ENCODE data around the gene DENND4C.
"Not testable (repeated sequence)": the region's sequence is repeated elsewhere in the genome, so short reads cannot be mapped to it uniquely, and the experiment has no call there.

Gene DENND4C

DNA sequence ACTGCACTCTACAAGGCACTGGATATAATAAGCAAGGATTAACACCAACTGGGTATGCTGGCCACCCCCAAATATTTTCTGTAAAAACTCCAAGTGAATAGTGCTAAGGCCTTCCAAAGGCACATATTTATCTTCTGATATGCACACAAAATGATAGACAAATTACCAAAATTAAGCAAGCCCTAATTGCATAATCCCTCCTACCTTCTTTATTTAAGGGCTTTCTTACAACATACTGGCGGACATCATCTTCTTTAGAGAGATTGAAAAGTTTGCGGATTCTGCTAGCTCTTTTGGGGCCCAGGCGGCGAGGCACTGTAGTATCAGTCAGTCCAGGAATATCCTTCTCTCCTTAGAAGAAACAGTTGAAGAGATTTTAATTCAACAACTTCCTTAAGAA lies 147.7 kb downstream of the DENND4C start:
- no peak for DNase-seq

DNA sequence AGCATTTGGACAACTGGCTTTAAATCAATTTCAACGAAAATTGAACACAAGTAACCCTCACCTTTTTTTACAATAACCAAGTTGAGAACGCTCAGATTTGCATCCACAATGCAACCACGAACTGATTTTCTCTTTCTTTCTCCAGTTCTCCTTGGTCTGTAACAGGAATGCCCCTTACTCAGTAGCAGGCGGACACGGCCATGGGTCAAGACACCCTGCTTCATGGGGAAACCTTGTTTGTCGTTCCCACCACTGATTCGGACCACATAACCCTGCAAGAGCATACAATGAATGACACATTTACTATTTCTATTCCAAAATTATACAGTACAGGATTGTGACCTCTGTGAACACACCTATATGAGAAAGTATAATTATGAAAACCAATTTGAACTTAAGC lies 148.2 kb downstream of the DENND4C start:
- DNase-seq: no peak

DNA sequence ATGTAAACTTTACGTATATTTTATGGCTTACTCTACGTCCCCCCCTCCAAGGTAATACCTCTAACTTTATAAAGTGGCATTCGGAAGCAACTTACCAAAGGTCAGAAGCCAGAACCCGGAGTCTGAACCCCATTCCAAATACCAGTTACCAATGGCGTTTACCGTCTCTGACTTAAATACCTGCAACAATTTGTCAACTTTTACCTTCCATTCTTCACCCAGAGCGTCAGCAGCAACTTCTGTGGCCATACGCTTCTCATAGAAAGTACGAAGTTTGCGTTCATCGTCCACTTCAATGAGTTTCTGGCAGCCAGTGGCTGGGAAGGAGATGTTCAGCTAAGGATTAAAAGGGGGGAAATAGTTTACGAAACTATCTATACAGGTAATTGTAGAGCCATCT lies 148.8 kb downstream of the DENND4C start:
- DNase-seq: no peak

- no peak for DNase-seq
Measured at GRCh38 chr9:19379697-19380046, 149.2 kb downstream of the DENND4C start.

GRCh38 chr9:19380826-19381075 lies 150.3 kb downstream of the DENND4C start:
- no peak for DNase-seq

GRCh38 chr9:19381656-19382055 lies 151.2 kb downstream of the DENND4C start:
- DNase-seq: no peak

DNA sequence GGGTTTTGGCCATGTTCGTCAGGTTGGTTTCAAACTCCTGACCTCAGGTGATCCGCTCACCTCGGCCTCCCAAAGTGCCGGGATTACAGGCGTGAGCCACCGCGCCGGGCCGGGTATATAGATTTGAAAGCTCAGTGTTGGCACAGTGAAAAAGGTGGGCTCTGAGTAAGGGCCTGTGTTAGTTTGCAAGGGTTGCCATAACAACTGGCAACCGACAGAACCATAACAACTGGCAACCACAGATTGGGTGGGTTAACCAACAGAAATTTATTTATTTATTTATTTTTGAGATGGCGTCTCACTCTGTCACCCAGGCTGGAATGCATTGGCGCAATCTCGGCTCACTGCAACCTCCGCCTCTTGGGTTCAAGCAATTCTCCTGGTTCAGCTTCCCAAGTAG lies 154.7 kb downstream of the DENND4C start:
- not testable (repeated sequence) for DNase-seq

DNA sequence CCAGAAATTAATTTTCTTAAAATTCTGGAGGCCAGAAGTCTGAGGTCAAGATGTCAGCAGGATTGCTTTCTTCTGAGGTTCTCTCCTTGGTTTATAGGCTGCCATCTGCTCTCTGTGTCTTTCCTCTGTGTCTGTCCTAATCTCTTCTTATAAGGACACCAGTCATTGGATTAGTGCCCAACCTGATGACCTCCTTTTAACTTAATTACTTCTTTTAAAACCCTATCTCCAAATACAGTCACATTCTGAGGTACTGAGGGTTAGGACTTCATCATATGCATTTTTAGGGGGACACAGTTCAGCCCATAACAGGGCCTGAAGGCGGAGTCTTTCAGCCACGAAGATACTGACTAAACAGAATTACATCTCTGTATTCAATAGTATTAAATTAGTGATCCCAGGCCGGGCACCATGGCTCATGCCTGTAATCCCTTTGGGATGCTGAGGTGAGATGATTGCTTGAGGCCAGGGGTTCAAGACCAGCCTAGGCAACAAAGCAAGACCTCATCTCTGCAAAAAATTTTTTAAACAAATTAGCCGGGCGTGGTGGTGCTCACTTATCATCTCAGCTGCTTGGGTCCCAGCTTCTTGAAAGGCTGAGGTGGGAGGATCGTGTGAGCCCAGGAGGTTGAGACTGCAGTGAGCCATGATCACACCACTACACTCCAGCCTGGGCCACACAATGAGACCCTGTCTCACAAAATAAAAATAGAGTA lies 155.5 kb downstream of the DENND4C start:
- no peak for DNase-seq

- no peak for DNase-seq
Measured at GRCh38 chr9:19386502-19387044, 156.1 kb downstream of the DENND4C start.

DNA sequence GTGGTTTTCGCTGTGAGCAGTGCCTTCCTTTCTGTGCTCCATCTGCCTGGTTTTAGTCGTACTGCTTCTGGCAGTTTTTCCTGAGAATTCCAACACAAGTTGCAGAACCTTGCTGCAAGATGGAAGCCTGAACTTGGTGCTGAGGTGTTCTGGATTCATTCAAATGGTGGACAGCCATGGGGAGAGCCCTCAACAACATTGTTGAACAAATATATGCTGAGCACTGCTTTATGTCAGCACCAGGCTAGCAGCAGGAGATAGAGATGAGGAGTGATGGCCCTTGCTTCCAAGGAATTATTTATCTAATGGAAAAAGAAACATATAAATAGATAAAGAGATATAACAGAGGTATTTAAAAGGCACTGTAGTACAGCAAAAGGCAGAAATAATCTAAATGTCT lies 156.8 kb downstream of the DENND4C start:
- no peak for DNase-seq

DNA sequence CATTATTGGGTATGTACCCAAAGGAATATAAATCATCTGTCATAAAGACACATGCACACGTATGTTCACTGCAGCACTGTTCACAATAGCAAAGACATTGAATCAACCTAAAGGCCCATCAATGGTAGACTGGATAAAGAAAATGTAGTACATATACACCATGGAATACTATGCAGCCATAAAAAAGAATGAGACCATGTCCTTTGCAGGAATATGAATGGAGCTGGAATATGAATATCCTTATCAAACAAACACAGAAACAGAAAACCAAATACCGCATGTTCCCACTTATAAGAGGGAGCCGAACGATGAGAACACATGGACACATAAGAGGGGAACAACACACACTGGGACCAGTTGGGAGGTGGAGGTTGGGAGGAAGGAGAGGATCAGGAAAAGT lies 159.0 kb downstream of the DENND4C start:
- DNase-seq: not testable (repeated sequence)

GRCh38 chr9:19397845-19398244 lies 167.4 kb downstream of the DENND4C start:
- DNase-seq: no peak

- not testable (repeated sequence) for DNase-seq
Measured at GRCh38 chr9:19403231-19403630, 172.7 kb downstream of the DENND4C start.

DNA sequence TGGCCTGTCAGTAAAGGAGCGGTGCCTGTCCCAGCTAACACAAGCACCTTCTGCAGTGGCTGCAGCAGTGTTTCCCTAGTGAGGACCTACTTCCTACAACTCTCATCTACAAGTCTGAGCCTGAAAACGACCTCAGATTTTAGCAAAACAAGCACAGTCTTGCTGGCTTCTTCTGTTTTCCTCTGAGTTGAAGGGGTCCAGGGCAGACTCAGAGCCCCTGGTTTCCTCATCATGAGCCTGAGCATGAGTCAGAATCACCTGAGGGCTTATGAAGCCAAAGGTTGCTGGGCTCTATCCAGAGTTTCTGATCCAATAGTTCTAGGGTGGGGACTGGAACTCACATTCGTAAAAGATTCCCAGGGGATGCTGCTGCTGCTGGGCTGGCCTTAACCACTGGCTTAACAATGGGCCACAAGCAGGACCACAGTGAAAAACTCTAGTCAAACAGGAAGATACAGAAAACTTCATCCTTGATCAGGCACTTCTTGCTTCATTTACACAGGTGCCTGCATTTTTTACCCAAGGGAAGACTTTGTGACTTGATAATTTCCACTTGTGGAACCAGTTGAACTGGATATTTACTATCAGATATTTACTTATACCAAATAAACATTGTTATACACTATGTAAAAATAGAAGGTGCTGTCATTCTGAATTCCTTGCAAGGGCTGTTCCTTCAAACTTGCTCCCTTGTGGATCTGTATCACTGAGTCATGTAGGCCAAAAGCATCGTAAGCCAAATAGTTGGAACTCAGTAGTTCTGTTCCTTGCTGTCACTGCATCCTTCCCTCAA lies 174.0 kb downstream of the DENND4C start:
- DNase-seq: no peak

GRCh38 chr9:19405771-19406170 lies 175.3 kb downstream of the DENND4C start:
- no peak for DNase-seq

DNA sequence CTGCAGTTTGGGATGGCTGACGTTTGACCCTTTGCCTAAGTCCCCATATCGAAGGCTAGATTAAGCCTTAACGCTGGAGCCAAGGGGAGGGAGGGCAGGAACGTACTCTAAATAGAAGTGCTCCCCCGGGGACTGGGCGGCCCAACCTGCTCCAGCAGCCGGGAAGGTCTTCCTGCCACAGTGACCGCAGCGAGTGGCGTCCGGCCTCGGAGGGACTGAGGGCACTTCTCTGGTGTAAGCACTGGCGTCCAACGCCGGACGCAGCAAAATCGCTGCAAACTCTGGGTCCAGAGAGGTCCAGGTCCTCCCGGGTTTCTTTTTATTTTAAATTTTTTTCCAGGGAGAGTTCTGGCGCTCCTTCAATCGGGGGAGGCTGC lies 177.8 kb downstream of the DENND4C start:
- no peak for DNase-seq

DNA sequence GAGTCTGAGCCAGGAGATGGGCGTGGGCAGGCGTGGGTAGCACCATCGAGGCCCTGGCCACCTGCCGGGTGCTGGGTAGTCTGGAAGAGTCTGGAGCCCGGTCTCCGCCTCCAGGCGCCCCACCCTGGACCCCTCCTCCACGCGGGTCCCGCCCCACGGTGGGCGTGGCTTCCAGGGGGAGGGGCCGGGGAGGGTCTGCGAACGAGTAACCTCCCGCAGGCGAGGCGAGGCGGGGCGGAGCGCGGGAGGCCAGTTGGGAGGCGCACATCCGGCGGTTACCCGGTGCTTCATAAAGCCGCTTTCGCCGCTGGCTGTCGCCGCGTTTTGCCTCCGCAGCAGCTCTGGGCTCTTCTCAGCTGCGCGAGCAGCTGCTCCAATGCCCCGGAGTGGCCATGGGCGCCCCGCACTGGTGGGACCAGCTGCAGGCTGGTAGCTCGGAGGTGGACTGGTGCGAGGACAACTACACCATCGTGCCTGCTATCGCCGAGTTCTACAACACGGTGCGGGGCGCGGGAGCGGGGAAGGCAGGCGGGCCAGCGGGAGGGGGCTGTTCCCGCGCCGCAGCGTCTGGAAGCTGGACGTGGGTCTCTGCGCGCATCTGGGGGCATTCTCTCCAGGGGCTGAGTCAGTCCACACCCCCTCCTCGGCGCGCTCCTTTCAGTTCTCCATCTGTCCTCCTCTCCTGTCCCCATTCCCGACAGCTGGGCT lies 178.4 kb downstream of the DENND4C start, which contains the start of gene ACER2:
ACER2 (plus strand) TSS at position 317 of the 708 bp plus-strand sequence; CDS start at position 393, 76 bp downstream.
- DNase-seq: peak; percentile 98

DNA sequence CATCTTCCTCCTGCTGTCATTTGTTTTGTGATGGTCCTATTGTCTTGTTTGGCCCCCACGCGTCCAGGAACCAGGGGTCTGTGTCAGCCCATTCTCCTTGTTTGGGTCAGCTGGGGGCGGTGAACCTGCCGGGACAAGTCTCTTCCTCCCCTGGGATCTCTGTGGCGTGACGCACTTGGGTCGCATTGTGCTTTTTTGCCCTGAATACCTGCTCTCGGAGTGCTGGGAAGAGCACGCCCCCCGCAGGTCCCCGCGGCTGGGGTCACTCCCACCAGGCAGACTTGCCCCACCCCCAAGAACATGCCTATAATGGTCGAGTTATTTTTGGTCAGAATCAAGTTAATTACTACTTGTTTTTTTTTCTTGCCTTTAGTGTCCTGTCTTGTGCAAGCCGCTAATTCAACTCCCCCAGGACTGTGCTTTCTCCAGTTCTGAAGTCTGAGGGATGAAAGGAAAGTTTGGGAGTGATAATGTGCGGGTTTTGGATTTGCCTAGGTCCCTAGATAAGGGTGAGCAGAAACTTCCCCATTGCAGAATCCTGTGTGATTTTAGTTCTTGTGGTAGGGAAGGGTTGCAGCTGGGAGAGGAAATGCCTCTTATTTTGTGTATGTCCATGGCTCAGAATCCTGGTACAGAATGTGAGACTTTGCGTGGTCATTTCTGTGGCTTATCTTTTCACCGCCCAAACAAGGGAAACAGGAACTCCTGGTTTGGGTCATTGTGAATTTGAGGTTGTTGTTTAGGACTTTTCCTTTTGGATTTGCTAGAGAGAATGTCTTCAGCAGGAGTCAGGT lies 179.1 kb downstream of the DENND4C start:
- DNase-seq: peak; percentile 82

GRCh38 chr9:19410195-19410503 lies 179.7 kb downstream of the DENND4C start:
- DNase-seq: no peak

- DNase-seq: no peak
Measured at GRCh38 chr9:19410594-19410993, 180.1 kb downstream of the DENND4C start.

- DNase-seq: no peak
Measured at GRCh38 chr9:19411316-19411715, 180.8 kb downstream of the DENND4C start.

DNA sequence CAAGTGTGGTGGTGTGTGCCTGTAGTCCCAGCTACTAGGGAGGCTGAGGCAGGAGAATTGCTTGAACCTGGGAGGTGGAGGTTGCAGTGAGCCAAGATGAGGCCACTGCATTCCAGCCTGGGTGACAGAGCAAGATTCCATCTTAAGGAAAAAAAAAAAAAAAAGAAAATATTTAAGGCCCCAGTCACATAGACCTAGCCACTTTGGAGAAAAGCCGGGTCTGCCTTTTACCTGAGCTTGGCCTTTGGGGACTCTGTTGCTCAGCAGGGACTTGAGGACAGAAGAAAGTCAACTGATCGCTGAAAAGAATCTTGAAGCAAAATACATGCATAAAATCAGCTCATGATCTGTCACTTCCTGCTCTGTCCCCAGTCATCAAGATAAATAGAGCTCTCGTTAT lies 183.0 kb downstream of the DENND4C start:
- not testable (repeated sequence) for DNase-seq

GRCh38 chr9:19416143-19416542 lies 185.7 kb downstream of the DENND4C start:
- no peak for DNase-seq
